Measurements from ENCODE around the gene WDR5. TPM values are rescaled to one million over a fixed set of nuclear protein-coding genes. Genes with fewer than 3 reads are reported as not detected.

Gene WDR5
- total and polyA plus RNA-seq, 9 donors, result 25.1 to 60.2 (median 47.2) TPM

- H3K9me3 ChIP-seq (replicated peaks; ENCODE audit: control insufficient read depth, low read depth, low read length), result no peaks in the 10 kb centered on the region
- peak; percentile 4 for DNase-seq
- no peaks in the 10 kb centered on the region for H3K36me3 ChIP-seq (ENCODE audit: control insufficient read depth, insufficient read depth, low read length)
- H3K27ac ChIP-seq (ENCODE audit: low read length), result no peak overlapping the region
- H3K4me3 ChIP-seq (ENCODE audit: low read length), result no peak overlapping the region
- H3K4me1 ChIP-seq (ENCODE audit: control insufficient read depth, insufficient read depth, low read length), result peaks cover 20% of the 10 kb centered on the region
- WGBS (ENCODE audit: insufficient coverage), result 79% methylated on average over 17 of the region's 21 CpGs
- H3K27me3 ChIP-seq (ENCODE audit: control insufficient read depth, insufficient read depth, low read length), result peaks cover 2% of the 10 kb centered on the region
Measured at GRCh38 chr9:134192951-134193731, 57.3 kb downstream of the WDR5 start.

DNA sequence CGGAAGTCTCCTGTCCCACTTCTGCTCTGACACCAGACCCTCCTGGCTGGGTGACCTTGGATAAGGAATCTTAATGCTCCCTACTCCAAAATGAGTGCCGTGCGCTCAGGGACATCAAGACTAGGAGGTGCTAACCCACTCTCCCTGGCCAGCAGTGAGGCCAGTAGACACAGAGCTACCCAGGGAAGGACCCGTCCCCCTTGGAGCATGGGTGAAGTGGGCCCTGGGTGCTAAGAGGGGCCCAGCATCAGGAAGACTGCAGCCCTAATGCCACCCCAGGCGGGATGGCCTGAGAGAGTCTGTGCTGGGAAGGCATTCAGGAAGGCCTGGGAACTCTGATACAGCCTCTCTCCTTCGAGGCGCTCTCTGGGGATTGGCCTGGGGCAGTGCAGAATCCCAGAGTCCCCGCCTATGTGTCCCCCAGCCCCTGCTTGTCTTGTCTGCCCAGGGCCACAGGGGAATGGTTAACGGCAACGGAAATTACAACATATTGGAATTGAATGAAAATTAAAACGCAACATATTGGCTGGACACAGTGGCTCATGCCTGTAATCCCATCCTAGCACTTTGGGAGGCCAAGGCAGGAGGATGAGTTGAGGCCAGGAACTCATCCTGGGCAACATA lies 58.1 kb downstream of the WDR5 start:
- Histone ChIP-seq H3K27ac (ENCODE audit: low read length) (no peak overlapping the region), H3K27me3 (ENCODE audit: control insufficient read depth, insufficient read depth, low read length) (no peaks in the 10 kb centered on the region), H3K4me1 (ENCODE audit: control insufficient read depth, insufficient read depth, low read length) (peaks cover 12% of the 10 kb centered on the region), H3K36me3 (ENCODE audit: control insufficient read depth, insufficient read depth, low read length) (no peaks in the 10 kb centered on the region), H3K4me3 (ENCODE audit: low read length) (no peak overlapping the region), H3K9me3 (replicated peaks; ENCODE audit: control insufficient read depth, low read depth, low read length) (no peaks in the 10 kb centered on the region)
- 80% methylated on average over 7 of the region's 11 CpGs for WGBS (ENCODE audit: insufficient coverage)
- peak; percentile 4 for DNase-seq

DNA sequence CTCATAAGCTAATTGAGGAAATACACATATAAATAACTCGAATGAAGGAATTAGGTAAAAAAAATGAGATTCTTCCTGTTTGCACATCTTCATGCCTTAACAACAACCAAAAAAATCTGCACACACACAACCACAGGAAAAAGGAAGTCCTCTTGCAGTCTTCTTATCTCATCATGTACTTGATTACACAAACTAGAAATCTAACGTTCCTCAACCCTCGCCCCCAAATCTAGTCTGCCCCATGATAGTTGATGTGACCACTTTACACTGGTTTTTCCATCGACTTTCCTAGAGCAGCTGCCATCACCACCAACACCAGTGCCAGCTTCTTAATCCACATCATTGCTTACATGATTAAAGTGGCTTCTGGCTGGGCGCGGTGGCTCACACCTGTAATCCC lies 59.7 kb downstream of the WDR5 start:
- WGBS (ENCODE audit: insufficient coverage), result 40% methylated on average over 1 of the region's 6 CpGs
- DNase-seq, result peak; percentile 13
- Histone ChIP-seq H3K9me3 (replicated peaks; ENCODE audit: control insufficient read depth, low read depth, low read length) (no peaks in the 10 kb centered on the region), H3K36me3 (ENCODE audit: control insufficient read depth, insufficient read depth, low read length) (no peaks in the 10 kb centered on the region), H3K27ac (ENCODE audit: low read length) (no peak overlapping the region), H3K27me3 (ENCODE audit: control insufficient read depth, insufficient read depth, low read length) (no peaks in the 10 kb centered on the region), H3K4me1 (ENCODE audit: control insufficient read depth, insufficient read depth, low read length) (no peaks in the 10 kb centered on the region), H3K4me3 (ENCODE audit: low read length) (no peak overlapping the region)

- no peaks in the 10 kb centered on the region for H3K36me3 ChIP-seq (ENCODE audit: control insufficient read depth, insufficient read depth, low read length)
- no peak for DNase-seq
- 66% methylated on average over 3 of the region's 6 CpGs for WGBS (ENCODE audit: insufficient coverage)
Measured at GRCh38 chr9:134196911-134197310, 61.0 kb downstream of the WDR5 start.

GRCh38 chr9:134198791-134199190 lies 62.9 kb downstream of the WDR5 start:
- H3K4me3 ChIP-seq (ENCODE audit: low read length), result no peak overlapping the region
- no peaks in the 10 kb centered on the region for H3K4me1 ChIP-seq (ENCODE audit: control insufficient read depth, insufficient read depth, low read length)
- peaks cover 1% of the 10 kb centered on the region for H3K9me3 ChIP-seq (replicated peaks; ENCODE audit: control insufficient read depth, low read depth, low read length)
- no CpG with 5 or more reads among the region's 3 CpGs for WGBS (ENCODE audit: insufficient coverage)
- DNase-seq, result no peak
- H3K27me3 ChIP-seq (ENCODE audit: control insufficient read depth, insufficient read depth, low read length), result no peaks in the 10 kb centered on the region
- H3K27ac ChIP-seq (ENCODE audit: low read length), result no peak overlapping the region
- H3K36me3 ChIP-seq (ENCODE audit: control insufficient read depth, insufficient read depth, low read length), result no peaks in the 10 kb centered on the region

More at GRCh38 chr9:134196911-134197310, 61.0 kb downstream of the WDR5 start:
- Histone ChIP-seq H3K4me1 (ENCODE audit: control insufficient read depth, insufficient read depth, low read length) (no peaks in the 10 kb centered on the region), H3K4me3 (ENCODE audit: low read length) (no peak overlapping the region), H3K9me3 (replicated peaks; ENCODE audit: control insufficient read depth, low read depth, low read length) (no peaks in the 10 kb centered on the region), H3K27me3 (ENCODE audit: control insufficient read depth, insufficient read depth, low read length) (no peaks in the 10 kb centered on the region), H3K27ac (ENCODE audit: low read length) (no peak overlapping the region)

DNA sequence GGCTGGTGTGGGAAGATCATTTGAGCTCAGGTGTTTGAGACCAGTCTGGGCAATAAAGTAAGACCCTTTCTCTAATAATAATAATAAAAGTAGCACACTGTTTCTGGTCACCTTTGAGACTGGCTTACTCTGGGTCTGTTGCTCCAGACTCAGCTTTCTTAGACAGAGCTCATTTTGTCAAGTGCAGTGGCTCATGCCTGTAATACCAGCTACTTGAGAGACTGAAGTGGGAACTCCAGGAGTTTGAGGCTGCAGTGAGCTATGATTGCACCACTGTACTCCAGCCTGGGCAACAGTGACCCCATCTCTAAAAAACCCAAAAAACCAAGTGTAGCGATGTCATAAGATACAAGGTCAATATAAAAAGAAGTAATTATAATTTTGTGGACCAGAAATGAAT lies 64.8 kb downstream of the WDR5 start:
- Histone ChIP-seq H3K9me3 (replicated peaks; ENCODE audit: control insufficient read depth, low read depth, low read length) (peaks cover 5% of the 10 kb centered on the region), H3K36me3 (ENCODE audit: control insufficient read depth, insufficient read depth, low read length) (no peaks in the 10 kb centered on the region), H3K4me3 (ENCODE audit: low read length) (no peak overlapping the region), H3K27ac (ENCODE audit: low read length) (no peak overlapping the region), H3K27me3 (ENCODE audit: control insufficient read depth, insufficient read depth, low read length) (no peaks in the 10 kb centered on the region), H3K4me1 (ENCODE audit: control insufficient read depth, insufficient read depth, low read length) (peaks cover 11% of the 10 kb centered on the region)
- WGBS (ENCODE audit: insufficient coverage), result no CpG with 5 or more reads among the region's 1 CpG
- no peak for DNase-seq

- Histone ChIP-seq H3K4me3 (ENCODE audit: low read length) (no peak overlapping the region), H3K9me3 (replicated peaks; ENCODE audit: control insufficient read depth, low read depth, low read length) (peaks cover 5% of the 10 kb centered on the region), H3K27ac (ENCODE audit: low read length) (no peak overlapping the region), H3K36me3 (ENCODE audit: control insufficient read depth, insufficient read depth, low read length) (no peaks in the 10 kb centered on the region), H3K4me1 (ENCODE audit: control insufficient read depth, insufficient read depth, low read length) (peaks cover 21% of the 10 kb centered on the region), H3K27me3 (ENCODE audit: control insufficient read depth, insufficient read depth, low read length) (no peaks in the 10 kb centered on the region)
- WGBS (ENCODE audit: insufficient coverage), result no CpG with 5 or more reads among the region's 2 CpGs
- no peak for DNase-seq
Measured at GRCh38 chr9:134203224-134203623, 67.3 kb downstream of the WDR5 start.

DNA sequence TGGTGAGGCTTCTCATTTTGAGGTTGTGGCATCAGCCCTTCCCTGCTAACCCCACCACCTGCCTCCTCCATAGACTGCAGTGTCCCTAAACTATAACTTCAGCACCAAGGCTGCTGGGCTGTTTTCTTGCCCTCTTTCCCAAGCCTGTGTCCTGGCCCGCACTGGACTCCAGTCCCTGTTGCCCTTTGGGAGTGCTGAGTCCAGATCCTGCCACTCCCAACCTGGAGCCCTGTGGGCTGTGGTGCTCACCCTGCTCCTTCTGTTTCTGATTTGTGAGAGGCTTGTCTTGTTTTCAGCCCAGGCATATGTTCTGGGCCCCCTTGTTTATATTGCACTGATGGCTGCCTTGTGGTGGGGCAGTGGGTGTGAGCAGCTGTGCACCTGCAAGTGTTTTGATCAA lies 68.2 kb downstream of the WDR5 start:
- no peak for DNase-seq
- 88% methylated on average over 1 of the region's 1 CpG for WGBS (ENCODE audit: insufficient coverage)
- H3K4me3 ChIP-seq (ENCODE audit: low read length), result no peak overlapping the region
- H3K27ac ChIP-seq (ENCODE audit: low read length), result no peak overlapping the region
- H3K4me1 ChIP-seq (ENCODE audit: control insufficient read depth, insufficient read depth, low read length), result peaks cover 25% of the 10 kb centered on the region
- H3K27me3 ChIP-seq (ENCODE audit: control insufficient read depth, insufficient read depth, low read length), result no peaks in the 10 kb centered on the region
- peaks cover 5% of the 10 kb centered on the region for H3K9me3 ChIP-seq (replicated peaks; ENCODE audit: control insufficient read depth, low read depth, low read length)
- H3K36me3 ChIP-seq (ENCODE audit: control insufficient read depth, insufficient read depth, low read length), result no peaks in the 10 kb centered on the region

DNA sequence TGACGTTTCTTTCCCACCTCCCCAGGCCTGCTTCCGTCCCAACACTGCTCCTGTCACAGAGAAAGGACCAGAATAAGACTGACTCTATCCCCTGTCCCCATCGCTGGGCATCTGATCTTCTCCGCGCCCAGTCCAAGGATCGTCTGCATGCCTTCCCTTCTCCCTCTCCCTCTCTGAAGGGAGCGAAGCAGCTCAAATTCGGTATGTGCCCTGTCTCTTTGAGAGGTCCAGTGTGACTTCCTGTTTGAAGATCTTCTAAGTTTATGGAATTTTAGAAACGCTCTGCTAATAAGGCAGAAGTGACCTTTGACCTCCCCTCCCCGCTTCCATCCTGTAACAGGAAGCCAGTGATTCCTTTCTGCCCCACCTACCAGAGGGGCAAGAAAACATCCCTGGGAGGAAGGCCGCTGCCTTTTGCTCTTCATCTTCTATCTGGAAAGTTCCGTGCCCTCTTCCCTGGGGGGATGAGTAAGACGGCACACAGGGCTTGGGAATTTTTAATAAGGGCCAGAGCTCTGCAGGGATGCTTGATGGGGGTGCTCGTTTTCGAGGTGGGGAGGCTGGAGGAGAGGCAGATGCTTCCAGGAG lies 69.2 kb downstream of the WDR5 start:
- DNase-seq, result peak; percentile 51
- Histone ChIP-seq H3K36me3 (ENCODE audit: control insufficient read depth, insufficient read depth, low read length) (no peaks in the 10 kb centered on the region), H3K9me3 (replicated peaks; ENCODE audit: control insufficient read depth, low read depth, low read length) (peaks cover 5% of the 10 kb centered on the region), H3K4me3 (ENCODE audit: low read length) (no peak overlapping the region), H3K27me3 (ENCODE audit: control insufficient read depth, insufficient read depth, low read length) (no peaks in the 10 kb centered on the region), H3K27ac (ENCODE audit: low read length) (peak overlapping the region; percentile 77), H3K4me1 (ENCODE audit: control insufficient read depth, insufficient read depth, low read length) (peaks cover 25% of the 10 kb centered on the region)
- WGBS (ENCODE audit: insufficient coverage), result 32% methylated on average over 6 of the region's 15 CpGs

- DNase-seq, result peak; percentile 95
- WGBS (ENCODE audit: insufficient coverage), result 30% methylated on average over 4 of the region's 24 CpGs
- Histone ChIP-seq H3K27me3 (ENCODE audit: control insufficient read depth, insufficient read depth, low read length) (no peaks in the 10 kb centered on the region), H3K27ac (ENCODE audit: low read length) (peak overlapping the region; percentile 77), H3K36me3 (ENCODE audit: control insufficient read depth, insufficient read depth, low read length) (no peaks in the 10 kb centered on the region), H3K4me3 (ENCODE audit: low read length) (no peak overlapping the region), H3K4me1 (ENCODE audit: control insufficient read depth, insufficient read depth, low read length) (peaks cover 30% of the 10 kb centered on the region), H3K9me3 (replicated peaks; ENCODE audit: control insufficient read depth, low read depth, low read length) (peaks cover 5% of the 10 kb centered on the region)
Measured at GRCh38 chr9:134205672-134206310, 69.9 kb downstream of the WDR5 start.

Measured in muscle of leg (tissue), 11 donors.